GM23338 (cell line): Measurements from ENCODE around the gene PRSS33. TPM values are rescaled to one million over a fixed set of nuclear protein-coding genes. Genes with fewer than 3 reads are reported as not detected.

ENCODE experiments used
- ATAC-seq: fragments of 200-7000 bp; cut with Tn5 transposase; 3 replicates; pipeline ENCODE4 v1.9.1; 2020
- DNase-seq: peaks from one replicate; pipeline ENCODE4 v3.0.0-alpha.2; 2015; ENCODE audit warnings: low spot score
- H2AFZ ChIP-seq: fragments of 200-600 bp; sonication (generic); 2 replicates; pipeline ENCODE4 v1.8.0; 2016; ENCODE audit warnings: antibody characterized with exemption, mild to moderate bottlenecking, moderate library complexity
- H3F3A ChIP-seq: fragments of 200-600 bp; sonication (generic); replicated peaks from 2 replicates; pipeline ENCODE4 v1.8.0; 2017; ENCODE audit warnings: antibody characterized with exemption, mixed run types, low read depth
- H3K27ac ChIP-seq: fragments of 200-600 bp; sonication (generic); 2 replicates; pipeline ENCODE4 v1.6.1; 2016; ENCODE audit warnings: low read depth
- H3K27me3 ChIP-seq: fragments of 200-600 bp; sonication (generic); 2 replicates; pipeline ENCODE4 v1.8.0; 2016; ENCODE audit warnings: mild to moderate bottlenecking, mixed run types, moderate library complexity; ENCODE audit not compliant: insufficient read depth
- H3K36me3 ChIP-seq: fragments of 200-600 bp; sonication (generic); 2 replicates; pipeline ENCODE4 v1.8.0; 2016; ENCODE audit warnings: mild to moderate bottlenecking; ENCODE audit not compliant: insufficient read depth
- H3K4me1 ChIP-seq: fragments of 200-600 bp; sonication (generic); 2 replicates; pipeline ENCODE4 v1.8.0; 2016; ENCODE audit warnings: mild to moderate bottlenecking, moderate library complexity; ENCODE audit not compliant: insufficient read depth
- H3K4me2 ChIP-seq: fragments of 200-600 bp; sonication (generic); 2 replicates; pipeline ENCODE4 v1.7.1; 2017; ENCODE audit warnings: mixed run types
- H3K4me3 ChIP-seq: fragments of 200-600 bp; sonication (generic); 2 replicates; pipeline ENCODE4 v1.6.1; 2016; ENCODE audit warnings: mixed run types
- H3K79me2 ChIP-seq: fragments of 200-600 bp; sonication (generic); replicated peaks from 2 replicates; pipeline ENCODE4 v1.8.0; 2017; ENCODE audit warnings: mild to moderate bottlenecking; ENCODE audit not compliant: insufficient read depth
- H3K9me2 ChIP-seq: fragments of 200-600 bp; sonication (generic); 2 replicates; pipeline ENCODE4 v1.8.0; 2017; ENCODE audit not compliant: insufficient read depth
- H4K20me1 ChIP-seq: fragments of 200-600 bp; sonication (generic); replicated peaks from 2 replicates; pipeline ENCODE4 v1.8.0; 2017; ENCODE audit warnings: mild to moderate bottlenecking; ENCODE audit not compliant: insufficient read depth
- H3K27ac Mint-ChIP-seq: 2 replicates; pipeline ENCODE4 v1.8.0; 2020; ENCODE audit warnings: inconsistent platforms, mild to moderate bottlenecking, moderate library complexity, mixed read lengths
- H3K27me3 Mint-ChIP-seq: 3 replicates; pipeline ENCODE4 v1.8.0; 2022; ENCODE audit warnings: low read depth, mild to moderate bottlenecking, moderate library complexity, mixed read lengths, inconsistent platforms; ENCODE audit not compliant: insufficient read depth, poor library complexity
- H3K36me3 Mint-ChIP-seq: 3 replicates; pipeline ENCODE4 v1.8.0; 2021; ENCODE audit warnings: low read depth, mild to moderate bottlenecking, inconsistent platforms, moderate library complexity, mixed read lengths
- H3K4me1 Mint-ChIP-seq: 3 replicates; pipeline ENCODE4 v1.8.0; 2020; ENCODE audit warnings: mild to moderate bottlenecking, inconsistent platforms, mixed read lengths
- H3K4me3 Mint-ChIP-seq: 3 replicates; pipeline ENCODE4 v1.8.0; 2021; ENCODE audit warnings: moderate library complexity, mild to moderate bottlenecking, inconsistent platforms, mixed read lengths
- H3K9me3 Mint-ChIP-seq: 3 replicates; pipeline ENCODE4 v1.8.0; 2020; ENCODE audit warnings: moderate library complexity, mild to moderate bottlenecking, inconsistent platforms, mixed read lengths
- CREB1 ChIP-seq: fragments of 250-450 bp; sonication (Bioruptor Pico); IDR thresholded peaks from 2 replicates; pipeline ENCODE4 v1.5.0; 2020; ENCODE audit warnings: low read depth, mild to moderate bottlenecking, moderate library complexity
- CTCF ChIP-seq, 2 experiments: fragments of 200-600 bp in 1 of 2; sonication (generic) in 1 of 2; conservative IDR thresholded peaks; 2 replicates each; pipeline versions ENCODE4 v1.5.1 to v1.6.1; 2016 to 2017; ENCODE audit warnings: antibody characterized with exemption in 2 of 2, low read depth in 2 of 2, mild to moderate bottlenecking in 2 of 2, moderate library complexity in 1 of 2
- ETS1 ChIP-seq: IDR thresholded peaks from 2 replicates; pipeline ENCODE4 v1.6.1; 2016; ENCODE audit warnings: antibody characterized with exemption
- JUNB ChIP-seq: IDR thresholded peaks from one replicate; pipeline ENCODE4 v1.6.1; 2016; ENCODE audit warnings: antibody characterized with exemption; ENCODE audit not compliant: unreplicated experiment
- NANOG ChIP-seq: IDR thresholded peaks from 2 replicates; pipeline ENCODE4 v1.6.1; 2016; ENCODE audit warnings: antibody characterized with exemption, borderline replicate concordance
- REST ChIP-seq: IDR thresholded peaks from one replicate; pipeline ENCODE4 v1.6.1; 2018; ENCODE audit warnings: antibody characterized with exemption; ENCODE audit not compliant: unreplicated experiment
- STAT1 ChIP-seq: IDR thresholded peaks from one replicate; pipeline ENCODE4 v1.6.1; 2016; ENCODE audit warnings: antibody characterized with exemption; ENCODE audit not compliant: unreplicated experiment
- ZNF462 ChIP-seq: fragments of 250-450 bp; sonication (Bioruptor Pico); IDR thresholded peaks from 2 replicates; pipeline ENCODE4 v1.5.0; 2020; ENCODE audit warnings: mild to moderate bottlenecking, moderate library complexity
- polyA plus RNA-seq: library from polyadenylated mRNA; unstranded; fragments of >200 nt; fragmentation: Nextera tagmentation; extraction: Ambion mirVana; gene quantifications from 2 replicates; pipeline ENCODE4 v1.2.1, GENCODE V29; 2016
- total RNA-seq: library from RNA; depleted of rRNA; stranded (reverse); fragments of >200 nt; shearing (Covaris generic); gene quantifications from 2 replicates; pipeline ENCODE4 v1.2.3, GENCODE V29; 2014

Gene PRSS33
- total and polyA plus RNA-seq, 2 experiments from 2014 or later = 0.24 to 1.4 TPM

GRCh38 chr16:2834968-2835367 is 47.6 kb upstream of the PRSS33 start (continued):
- TF ChIP-seq ETS1 (no peak), NANOG (no peak), CREB1 (no peak)

- H3K27me3 ChIP-seq = no peaks in the 10 kb centered on the region
- no peak overlapping the region for H3K27ac ChIP-seq
- no peaks in the 10 kb centered on the region for H4K20me1 ChIP-seq
- no peaks in the 10 kb centered on the region; the same call in 1 of the 2 replicates for H3F3A ChIP-seq
- no peaks in the 10 kb centered on the region for H3K36me3 ChIP-seq
- no peak overlapping the region for H2AFZ ChIP-seq
- no peaks in the 10 kb centered on the region for H3K4me1 ChIP-seq
- Mint-ChIP-seq H3K36me3 (no peaks in the 10 kb centered on the region), H3K4me1 (peaks cover 14% of the 10 kb centered on the region), H3K27ac (no peak overlapping the region), H3K9me3 (no peaks in the 10 kb centered on the region; the same call in 2 of the 3 replicates), H3K27me3 (peaks cover 13% of the 10 kb centered on the region), H3K4me3 (no peak overlapping the region)
- H3K4me2 ChIP-seq = no peak overlapping the region
- ATAC-seq = no peak
- TF ChIP-seq CTCF (conservative IDR thresholded peaks at IDR 0.05; ENCODE audit: low read depth in 2 of 2) = no peak
- H3K4me3 ChIP-seq = no peak overlapping the region
- no peaks in the 10 kb centered on the region for H3K79me2 ChIP-seq
- H3K9me2 ChIP-seq = no peaks in the 10 kb centered on the region
- DNase-seq = no peak
Measured at GRCh38 chr16:2833776-2834175, 46.4 kb upstream of the PRSS33 start.

- Histone ChIP-seq H3K27ac (no peak overlapping the region), H3K27me3 (no peaks in the 10 kb centered on the region), H2AFZ (no peak overlapping the region), H3K9me2 (no peaks in the 10 kb centered on the region), H3K4me3 (no peak overlapping the region), H3K79me2 (no peaks in the 10 kb centered on the region), H4K20me1 (no peaks in the 10 kb centered on the region), H3K4me2 (no peak overlapping the region), H3K36me3 (no peaks in the 10 kb centered on the region), H3K4me1 (no peaks in the 10 kb centered on the region), H3F3A (no peaks in the 10 kb centered on the region)
- Mint-ChIP-seq H3K4me3 (no peak overlapping the region), H3K9me3 (no peaks in the 10 kb centered on the region; the same call in 2 of the 3 replicates), H3K4me1 (peaks cover 9% of the 10 kb centered on the region), H3K36me3 (no peaks in the 10 kb centered on the region), H3K27me3 (peaks cover 11% of the 10 kb centered on the region), H3K27ac (no peak overlapping the region)
- ATAC-seq (no peak; the same call in 2 of the 3 replicates), DNase-seq (no peak)
- TF ChIP-seq REST = no peak
- no peak for TF ChIP-seq JUNB
- TF ChIP-seq ZNF462 = no peak
- no peak for TF ChIP-seq STAT1
Measured at GRCh38 chr16:2831203-2831602, 43.8 kb upstream of the PRSS33 start.
